HepG2 (cell line): ENCODE measurements around the gene GEMIN4. TPM values are rescaled to one million over a fixed set of nuclear protein-coding genes. Genes with fewer than 3 reads are reported as not detected.

Source experiments
- ATAC-seq: fragments of 200-7000 bp; cut with Tn5 transposase; 3 replicates; pipeline ENCODE4 v1.9.1; 2020; ENCODE audit warnings: mild to moderate bottlenecking, moderate library complexity
- BruUV-seq: library from RNA; stranded (reverse); fragments of 400-500 nt; replicated peaks from 2 replicates; lab custom pipeline; 2021; lab: Mats Ljungman, UMichigan
- CTCF ChIA-PET: fragments of 300-600 bp; formaldehyde crosslinking; extraction: SDS; loops from one replicate; lab custom pipeline; 2021; ENCODE audit warnings: low total read pairs, inconsistent platforms, low intra/inter-chr PET ratio; lab: Yijun Ruan, JAX
- POLR2A ChIA-PET: fragments of 350-600 bp; sonication (Branson Sonifier 250); formaldehyde crosslinking; loops from one replicate; lab custom pipeline; 2020; ENCODE audit warnings: antibody characterized with exemption, inconsistent platforms; lab: Yijun Ruan, JAX
- DNase-seq: peaks from one replicate; pipeline ENCODE4 v3.0.0-alpha.2; 2015; ENCODE audit warnings: low spot score
- FAIRE-seq: peaks from 3 replicates; lab custom pipeline; 2011; peaks lifted over from hg19 to GRCh38; lab: Jason Lieb, UNC
- H2AFZ ChIP-seq: one replicate; pipeline ENCODE4 v1.6.1; 2011; ENCODE audit warnings: low read length, inconsistent platforms
- H3K27ac ChIP-seq: fragments of 300-600 bp; 3 replicates; pipeline ENCODE4 v1.8.0; 2011; ENCODE audit warnings: mixed run types, mild to moderate bottlenecking, mixed read lengths, low read length, inconsistent platforms; ENCODE audit not compliant: insufficient read depth; ENCODE audit errors: extremely low read length
- H3K27me3 ChIP-seq, 2 experiments: fragments of 200-600 bp in 1 of 2; 2 replicates in 1 of 2; 3 replicates in 1 of 2; pipeline versions ENCODE4 v1.6.0 to v1.8.0; 2011; ENCODE audit warnings: low read length in 2 of 2, mild to moderate bottlenecking in 2 of 2, moderate library complexity in 2 of 2, inconsistent platforms in 1 of 2; ENCODE audit not compliant: insufficient read depth in 2 of 2, control insufficient read depth in 1 of 2
- H3K36me3 ChIP-seq, 2 experiments: fragments of 200-600 bp in 1 of 2; replicated peaks in 1 of 2; 2 replicates in 1 of 2; 3 replicates in 1 of 2; pipeline versions ENCODE4 v1.5.1 to v1.8.0; 2011; ENCODE audit warnings: low read length in 2 of 2, inconsistent platforms in 1 of 2; ENCODE audit not compliant: insufficient read depth in 2 of 2, control insufficient read depth in 1 of 2
- H3K4me1 ChIP-seq: 2 replicates; pipeline ENCODE4 v1.5.1; 2012; ENCODE audit warnings: low read length, inconsistent platforms; ENCODE audit not compliant: insufficient read depth
- H3K4me2 ChIP-seq: 2 replicates; pipeline ENCODE4 v1.6.0; 2011; ENCODE audit warnings: low read depth, low read length, inconsistent platforms
- H3K4me3 ChIP-seq, 3 experiments: fragments of 200-600 bp in 1 of 3; sonication (generic), shearing (Covaris generic) in 1 of 3; replicated peaks in 1 of 3; 2 replicates each; pipeline ENCODE4 v1.5.1; 2011 to 2016; ENCODE audit warnings: low read length in 3 of 3, inconsistent platforms in 2 of 3, low read depth in 2 of 3, mild to moderate bottlenecking in 2 of 3, control low read depth in 1 of 3, mixed read lengths in 1 of 3; ENCODE audit not compliant: insufficient read depth in 1 of 3
- H3K79me2 ChIP-seq: one replicate; pipeline ENCODE4 v1.6.1; 2011; ENCODE audit warnings: low read length, inconsistent platforms; ENCODE audit not compliant: insufficient read depth
- H3K9ac ChIP-seq: 2 replicates; pipeline ENCODE4 v1.6.0; 2011; ENCODE audit warnings: mild to moderate bottlenecking, low read depth, low read length, inconsistent platforms; ENCODE audit not compliant: insufficient read depth
- H3K9me3 ChIP-seq: 2 replicates; pipeline ENCODE4 v1.5.1; 2012; ENCODE audit warnings: mild to moderate bottlenecking, low read length
- H4K20me1 ChIP-seq: 2 replicates; pipeline ENCODE4 v1.6.0; 2011; ENCODE audit warnings: inconsistent platforms, mild to moderate bottlenecking, low read length, moderate library complexity; ENCODE audit not compliant: insufficient read depth
- ARNT2 ChIP-seq: sonication (generic); formaldehyde crosslinking; IDR thresholded peaks from 2 replicates; pipeline ENCODE4 v1.8.0; 2022; ENCODE audit warnings: mild to moderate bottlenecking, low read depth, missing genetic modification reagents, moderate library complexity
- ETV6 ChIP-seq: sonication (generic); formaldehyde crosslinking; conservative IDR thresholded peaks from 2 replicates; pipeline ENCODE4 v1.4.0; 2020; ENCODE audit warnings: missing genetic modification reagents
- FOXP1 ChIP-seq, 2 experiments: fragments of 450-650 bp in 1 of 2; IDR thresholded peaks; 2 replicates each; pipeline ENCODE4 v1.6.1; 2017 to 2018; ENCODE audit warnings: antibody characterized with exemption in 1 of 2
- KLF9 ChIP-seq: IDR thresholded peaks from 2 replicates; pipeline ENCODE4 v1.6.1; 2016; ENCODE audit warnings: low read depth
- MTF2 ChIP-seq: sonication (generic); formaldehyde crosslinking; IDR thresholded peaks from 2 replicates; pipeline ENCODE4 v1.5.0; 2020; ENCODE audit warnings: missing genetic modification reagents, borderline replicate concordance
- PCBP2 ChIP-seq: fragments of 200-400 bp; formaldehyde crosslinking; optimal IDR thresholded peaks from 2 replicates; pipeline ENCODE3; 2018; ENCODE audit warnings: low read length, low read depth; ENCODE audit not compliant: poor library complexity, severe bottlenecking
- POLR2AphosphoS5 ChIP-seq: IDR thresholded peaks from 2 replicates; pipeline ENCODE4 v1.6.1; 2012; ENCODE audit warnings: low read depth, low read length
- REL ChIP-seq: sonication (generic); formaldehyde crosslinking; conservative IDR thresholded peaks from 2 replicates; pipeline ENCODE4 v1.8.0; 2022; ENCODE audit warnings: mild to moderate bottlenecking, missing genetic modification reagents, moderate library complexity
- TBP ChIP-seq: sonication (generic); formaldehyde crosslinking; IDR thresholded peaks from 2 replicates; pipeline ENCODE4 v1.5.0; 2020; ENCODE audit warnings: missing genetic modification reagents
- ZFY ChIP-seq: sonication (generic); formaldehyde crosslinking; IDR thresholded peaks from 2 replicates; pipeline ENCODE4 v1.4.0; 2020; ENCODE audit warnings: missing genetic modification reagents
- ZNF33B ChIP-seq: sonication (generic); formaldehyde crosslinking; IDR thresholded peaks from 2 replicates; pipeline ENCODE4 v1.5.1; 2020; ENCODE audit warnings: mild to moderate bottlenecking, missing genetic modification reagents
- ZNF431 ChIP-seq: sonication (generic); formaldehyde crosslinking; IDR thresholded peaks from 2 replicates; pipeline ENCODE4 v1.9.0; 2022; ENCODE audit warnings: missing genetic modification reagents, low read depth, mild to moderate bottlenecking, borderline replicate concordance
- ZSCAN9 ChIP-seq: IDR thresholded peaks from 2 replicates; pipeline ENCODE4 v1.6.1; 2016; ENCODE audit warnings: borderline replicate concordance
- WGBS: methylation state at CpG from one replicate; pipeline ENCODE4 v1.1.6; 2017; ENCODE audit warnings: low lambda C conversion rate; 5-methylcytosine and 5-hydroxymethylcytosine counted together
- in situ Hi-C: cut with HindIII; loops from 2 replicates; pipeline ENCODE4 v1.10.0; 2017; ENCODE audit warnings: low pct_unique_long_range_greater_than_20kb; ENCODE audit not compliant: extremely low pct_ligation_motif_present
- intact Hi-C: fragments of 100-400 bp; cut with micrococcal nuclease; formaldehyde crosslinking; loops from one replicate; pipeline ENCODE4 v1.10.0; 2022; ENCODE audit not compliant: unreplicated experiment
- polyA plus RNA-seq, 8 experiments: library from polyadenylated mRNA; depleted of rRNA in 3 of 8; stranded (reverse) in 7 of 8; unstranded in 1 of 8; fragments of >200 nt; fragmentation: Illumina TruSeq in 4 of 8; extraction: Trizol in 4 of 8; gene quantifications; 2 replicates each; pipeline versions ENCODE4 v1.2.1 to v1.2.3, GENCODE V29; 2011 to 2016; ENCODE audit warnings: low read depth in 4 of 8, missing spikeins in 1 of 8, mixed read lengths in 1 of 8; ENCODE audit not compliant: insufficient read depth in 1 of 8
- total RNA-seq, 5 experiments: library from RNA; depleted of rRNA; stranded (reverse); fragments of >200 nt; fragmentation: Illumina TruSeq; extraction: Trizol; gene quantifications; 2 replicates each; pipeline ENCODE4 v1.2.3, GENCODE V29; 2016; ENCODE audit warnings: low read depth in 1 of 5
- TF ChIP-seq, protein P1 (sequence below): sonication (generic); formaldehyde crosslinking; IDR thresholded peaks from 2 replicates; pipeline ENCODE4 v1.4.0; 2020; ENCODE audit warnings: missing genetic modification reagents
- TF ChIP-seq, protein P2 (sequence below): sonication (generic); formaldehyde crosslinking; conservative IDR thresholded peaks from 2 replicates; pipeline ENCODE4 v1.4.0; 2020; ENCODE audit warnings: missing genetic modification reagents
- TF ChIP-seq, protein P3 (sequence below): IDR thresholded peaks from 2 replicates; pipeline ENCODE4 v1.6.1; 2018; ENCODE audit warnings: missing genetic modification reagents
- TF ChIP-seq, protein P4 (sequence below): sonication (generic); formaldehyde crosslinking; IDR thresholded peaks from 2 replicates; pipeline ENCODE4 v1.9.0; 2022; ENCODE audit warnings: low read depth, missing genetic modification reagents
- TF ChIP-seq, protein P5 (sequence below): sonication (generic); formaldehyde crosslinking; IDR thresholded peaks from 2 replicates; pipeline ENCODE4 v1.4.0; 2020; ENCODE audit warnings: missing genetic modification reagents, borderline replicate concordance

Gene GEMIN4
- total and polyA plus RNA-seq, 2 of the 13 experiments (the other 11 are each of a cell fraction or from before 2014, with no cell fraction given), result 10.8 to 22.7 TPM

DNA sequence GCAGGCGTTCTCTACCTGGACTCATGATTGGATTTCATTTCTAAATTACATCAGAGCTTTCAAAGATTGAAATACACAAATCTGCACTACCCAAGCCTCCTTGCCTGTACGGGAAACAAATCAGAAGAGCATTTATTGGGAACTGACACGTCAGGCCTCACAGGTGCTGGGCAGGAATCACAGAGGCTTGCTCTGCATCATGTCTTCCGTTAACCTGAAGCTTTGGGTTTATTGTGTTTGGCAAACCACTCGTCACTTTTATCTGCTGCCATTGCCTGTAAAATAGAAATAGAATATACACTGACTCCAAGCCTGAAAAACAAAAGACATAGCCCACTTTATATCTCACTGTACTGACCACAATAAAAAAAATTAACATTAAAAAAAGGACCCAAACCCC is 7.9 kb upstream of the GEMIN4 start:
- CTCF ChIA-PET, result no interaction called here
- Histone ChIP-seq H3K27me3 (no peaks in the 10 kb centered on the region), H3K36me3 (peaks cover 9 to 43% of the 10 kb centered on the region in 2 experiments), H3K4me1 (no peaks in the 10 kb centered on the region), H3K4me2 (no peak overlapping the region), H3K79me2 (no peaks in the 10 kb centered on the region), H3K27ac (no peak overlapping the region), H3K9me3 (no peaks in the 10 kb centered on the region), H4K20me1 (no peaks in the 10 kb centered on the region), H3K9ac (no peak overlapping the region), H2AFZ (no peak overlapping the region), H3K4me3 (no peak overlapping the region)
- no peak for ATAC-seq
- no TSS peak for BruUV-seq
- intact Hi-C loops (no loop called here), in situ Hi-C loops (no loop called here)
- no peak for TF ChIP-seq KLF9 (CRISPR knock-in tag)
- no peak for TF ChIP-seq ZSCAN9 (CRISPR knock-in tag)
- TF ChIP-seq FOXP1 (IDR thresholded peaks at IDR 0.05), result no peak
- TF ChIP-seq FOXP1 (CRISPR knock-in tag; IDR thresholded peaks at IDR 0.05), result no peak
- no peak for TF ChIP-seq POLR2AphosphoS5
- TF ChIP-seq, protein P1, sequence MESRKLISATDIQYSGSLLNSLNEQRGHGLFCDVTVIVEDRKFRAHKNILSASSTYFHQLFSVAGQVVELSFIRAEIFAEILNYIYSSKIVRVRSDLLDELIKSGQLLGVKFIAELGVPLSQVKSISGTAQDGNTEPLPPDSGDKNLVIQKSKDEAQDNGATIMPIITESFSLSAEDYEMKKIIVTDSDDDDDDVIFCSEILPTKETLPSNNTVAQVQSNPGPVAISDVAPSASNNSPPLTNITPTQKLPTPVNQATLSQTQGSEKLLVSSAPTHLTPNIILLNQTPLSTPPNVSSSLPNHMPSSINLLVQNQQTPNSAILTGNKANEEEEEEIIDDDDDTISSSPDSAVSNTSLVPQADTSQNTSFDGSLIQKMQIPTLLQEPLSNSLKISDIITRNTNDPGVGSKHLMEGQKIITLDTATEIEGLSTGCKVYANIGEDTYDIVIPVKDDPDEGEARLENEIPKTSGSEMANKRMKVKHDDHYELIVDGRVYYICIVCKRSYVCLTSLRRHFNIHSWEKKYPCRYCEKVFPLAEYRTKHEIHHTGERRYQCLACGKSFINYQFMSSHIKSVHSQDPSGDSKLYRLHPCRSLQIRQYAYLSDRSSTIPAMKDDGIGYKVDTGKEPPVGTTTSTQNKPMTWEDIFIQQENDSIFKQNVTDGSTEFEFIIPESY (CRISPR knock-in tag), result no peak
- TF ChIP-seq, protein P2, sequence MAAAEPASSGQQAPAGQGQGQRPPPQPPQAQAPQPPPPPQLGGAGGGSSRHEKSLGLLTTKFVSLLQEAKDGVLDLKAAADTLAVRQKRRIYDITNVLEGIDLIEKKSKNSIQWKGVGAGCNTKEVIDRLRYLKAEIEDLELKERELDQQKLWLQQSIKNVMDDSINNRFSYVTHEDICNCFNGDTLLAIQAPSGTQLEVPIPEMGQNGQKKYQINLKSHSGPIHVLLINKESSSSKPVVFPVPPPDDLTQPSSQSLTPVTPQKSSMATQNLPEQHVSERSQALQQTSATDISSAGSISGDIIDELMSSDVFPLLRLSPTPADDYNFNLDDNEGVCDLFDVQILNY (CRISPR knock-in tag), result no peak
- no peak for TF ChIP-seq MTF2 (CRISPR knock-in tag)
- TF ChIP-seq ETV6 (CRISPR knock-in tag), result no peak
- TF ChIP-seq, protein P3, sequence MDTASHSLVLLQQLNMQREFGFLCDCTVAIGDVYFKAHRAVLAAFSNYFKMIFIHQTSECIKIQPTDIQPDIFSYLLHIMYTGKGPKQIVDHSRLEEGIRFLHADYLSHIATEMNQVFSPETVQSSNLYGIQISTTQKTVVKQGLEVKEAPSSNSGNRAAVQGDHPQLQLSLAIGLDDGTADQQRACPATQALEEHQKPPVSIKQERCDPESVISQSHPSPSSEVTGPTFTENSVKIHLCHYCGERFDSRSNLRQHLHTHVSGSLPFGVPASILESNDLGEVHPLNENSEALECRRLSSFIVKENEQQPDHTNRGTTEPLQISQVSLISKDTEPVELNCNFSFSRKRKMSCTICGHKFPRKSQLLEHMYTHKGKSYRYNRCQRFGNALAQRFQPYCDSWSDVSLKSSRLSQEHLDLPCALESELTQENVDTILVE (CRISPR knock-in tag), result no peak
- no peak for TF ChIP-seq PCBP2
- no peak for TF ChIP-seq ZNF431 (CRISPR knock-in tag)
- no peak for TF ChIP-seq ZFY (CRISPR knock-in tag)
- TF ChIP-seq, protein P4, sequence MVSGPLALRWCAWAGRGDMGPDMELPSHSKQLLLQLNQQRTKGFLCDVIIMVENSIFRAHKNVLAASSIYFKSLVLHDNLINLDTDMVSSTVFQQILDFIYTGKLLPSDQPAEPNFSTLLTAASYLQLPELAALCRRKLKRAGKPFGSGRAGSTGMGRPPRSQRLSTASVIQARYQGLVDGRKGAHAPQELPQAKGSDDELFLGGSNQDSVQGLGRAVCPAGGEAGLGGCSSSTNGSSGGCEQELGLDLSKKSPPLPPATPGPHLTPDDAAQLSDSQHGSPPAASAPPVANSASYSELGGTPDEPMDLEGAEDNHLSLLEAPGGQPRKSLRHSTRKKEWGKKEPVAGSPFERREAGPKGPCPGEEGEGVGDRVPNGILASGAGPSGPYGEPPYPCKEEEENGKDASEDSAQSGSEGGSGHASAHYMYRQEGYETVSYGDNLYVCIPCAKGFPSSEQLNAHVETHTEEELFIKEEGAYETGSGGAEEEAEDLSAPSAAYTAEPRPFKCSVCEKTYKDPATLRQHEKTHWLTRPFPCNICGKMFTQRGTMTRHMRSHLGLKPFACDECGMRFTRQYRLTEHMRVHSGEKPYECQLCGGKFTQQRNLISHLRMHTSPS (CRISPR knock-in tag), result no peak
- TF ChIP-seq TBP (CRISPR knock-in tag), result no peak
- TF ChIP-seq ZNF33B (CRISPR knock-in tag), result no peak
- TF ChIP-seq, protein P5, sequence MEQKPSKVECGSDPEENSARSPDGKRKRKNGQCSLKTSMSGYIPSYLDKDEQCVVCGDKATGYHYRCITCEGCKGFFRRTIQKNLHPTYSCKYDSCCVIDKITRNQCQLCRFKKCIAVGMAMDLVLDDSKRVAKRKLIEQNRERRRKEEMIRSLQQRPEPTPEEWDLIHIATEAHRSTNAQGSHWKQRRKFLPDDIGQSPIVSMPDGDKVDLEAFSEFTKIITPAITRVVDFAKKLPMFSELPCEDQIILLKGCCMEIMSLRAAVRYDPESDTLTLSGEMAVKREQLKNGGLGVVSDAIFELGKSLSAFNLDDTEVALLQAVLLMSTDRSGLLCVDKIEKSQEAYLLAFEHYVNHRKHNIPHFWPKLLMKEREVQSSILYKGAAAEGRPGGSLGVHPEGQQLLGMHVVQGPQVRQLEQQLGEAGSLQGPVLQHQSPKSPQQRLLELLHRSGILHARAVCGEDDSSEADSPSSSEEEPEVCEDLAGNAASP (CRISPR knock-in tag), result no peak
- no peak for TF ChIP-seq ARNT2 (CRISPR knock-in tag)
- no peak for TF ChIP-seq REL (CRISPR knock-in tag)
- no peak for DNase-seq
- WGBS, result 92% methylated on average over 5 of the region's 5 CpGs
- POLR2A ChIA-PET, result no interaction called here
- no peak for FAIRE-seq
